IPS-18a (cell line): ENCODE data around the gene VPS54.
"Not testable (repeated sequence)": the region's sequence is repeated elsewhere in the genome, so short reads cannot be mapped to it uniquely, and the experiment has no call there.

Source experiments
- H3K27ac ChIP-seq: one replicate; pipeline ENCODE4 v1.5.1; 2013; ENCODE audit warnings: low read length
- H3K27me3 ChIP-seq: one replicate; pipeline ENCODE4 v1.6.1; 2013; ENCODE audit warnings: mild to moderate bottlenecking, low read length; ENCODE audit not compliant: control insufficient read depth, insufficient read depth
- H3K36me3 ChIP-seq: one replicate; pipeline ENCODE4 v1.6.1; 2013; ENCODE audit warnings: low read depth, low read length; ENCODE audit not compliant: control insufficient read depth
- H3K4me1 ChIP-seq: one replicate; pipeline ENCODE4 v1.6.1; 2013; ENCODE audit warnings: low read depth, low read length; ENCODE audit not compliant: control insufficient read depth
- H3K4me3 ChIP-seq: one replicate; pipeline ENCODE4 v1.5.1; 2013; ENCODE audit warnings: low read length
- H3K9ac ChIP-seq: one replicate; pipeline ENCODE4 v1.6.1; 2013; ENCODE audit warnings: mild to moderate bottlenecking, low read length, moderate library complexity
- H3K9me3 ChIP-seq: one replicate; pipeline ENCODE4 v1.6.1; 2013; ENCODE audit warnings: low read depth, low read length; ENCODE audit not compliant: control insufficient read depth

Gene VPS54

GRCh38 chr2:64003239-64003638 lies 16.0 kb downstream of the VPS54 start:
- H3K4me3 ChIP-seq: no peak overlapping the region
- H3K9ac ChIP-seq: no peak overlapping the region
- no peaks in the 10 kb centered on the region for H3K9me3 ChIP-seq
- H3K27ac ChIP-seq: no peak overlapping the region
- H3K36me3 ChIP-seq: no peaks in the 10 kb centered on the region
- H3K4me1 ChIP-seq: peaks cover 7% of the 10 kb centered on the region
- H3K27me3 ChIP-seq: no peaks in the 10 kb centered on the region

GRCh38 chr2:64001382-64002101 lies 17.7 kb downstream of the VPS54 start:
- H3K27me3 ChIP-seq: no peaks in the 10 kb centered on the region
- H3K4me1 ChIP-seq: peaks cover 7% of the 10 kb centered on the region
- no peak overlapping the region for H3K9ac ChIP-seq
- no peaks in the 10 kb centered on the region for H3K36me3 ChIP-seq
- no peak overlapping the region for H3K27ac ChIP-seq
- H3K9me3 ChIP-seq: peaks cover 3% of the 10 kb centered on the region
- no peak overlapping the region for H3K4me3 ChIP-seq

DNA sequence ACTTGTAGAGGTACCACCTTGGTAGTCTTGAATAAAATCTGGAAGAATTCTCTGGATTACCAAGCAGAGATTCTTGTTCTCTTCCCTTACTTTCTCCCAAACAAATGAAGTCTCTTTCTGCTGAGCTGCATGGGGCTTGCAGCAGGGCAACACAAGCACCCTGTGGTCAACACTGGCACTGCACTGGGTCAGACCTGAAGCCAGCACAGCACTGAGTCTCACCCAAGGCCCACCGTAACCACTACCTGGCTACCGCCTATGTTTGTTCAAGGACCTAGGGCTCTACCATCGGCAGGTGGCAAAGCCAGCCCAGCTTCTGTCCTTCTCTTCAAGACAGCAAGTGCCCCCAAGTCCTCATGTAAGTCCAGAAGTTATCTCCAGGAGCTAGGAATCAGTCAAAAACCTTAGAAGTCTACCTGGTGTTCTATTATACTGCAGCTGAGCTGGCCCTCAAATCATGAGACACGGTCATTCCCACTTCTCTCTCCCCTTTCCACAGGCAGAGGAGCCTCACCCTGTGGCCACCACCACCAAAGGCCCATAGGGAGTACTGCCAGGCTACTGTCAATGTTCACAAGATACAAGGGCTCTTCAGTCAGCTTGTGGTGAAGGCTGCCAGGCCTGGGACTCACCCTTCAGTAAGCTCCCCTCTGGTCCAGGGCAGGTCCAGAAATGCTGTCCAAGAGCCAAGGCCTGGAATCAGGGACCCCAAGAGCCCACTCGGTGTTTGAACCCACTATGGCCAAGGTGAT lies 18.4 kb downstream of the VPS54 start:
- peaks cover 3% of the 10 kb centered on the region for H3K9me3 ChIP-seq
- H3K27me3 ChIP-seq: no peaks in the 10 kb centered on the region
- no peaks in the 10 kb centered on the region for H3K36me3 ChIP-seq
- H3K4me3 ChIP-seq: no peak overlapping the region
- H3K27ac ChIP-seq: no peak overlapping the region
- H3K4me1 ChIP-seq: peaks cover 7% of the 10 kb centered on the region
- H3K9ac ChIP-seq: no peak overlapping the region

DNA sequence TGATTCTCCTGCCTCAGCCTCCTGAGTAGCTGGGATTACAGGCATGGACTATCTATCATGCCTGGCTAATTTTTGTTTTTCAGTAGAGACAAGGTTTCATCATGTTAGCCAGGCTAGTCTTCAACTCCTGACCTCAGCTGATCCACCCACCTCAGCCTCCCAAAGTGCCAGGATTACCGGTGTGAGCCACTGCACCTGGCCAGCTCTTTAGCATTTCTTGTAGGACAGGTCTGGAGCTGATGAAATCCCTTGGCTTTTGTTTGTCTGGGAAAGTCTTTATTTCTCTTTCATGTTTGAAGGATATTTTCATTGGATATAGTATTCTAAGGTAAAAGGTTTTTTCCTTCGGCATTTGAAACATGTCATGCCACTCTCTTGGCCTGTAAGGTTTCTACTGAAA lies 20.2 kb downstream of the VPS54 start:
- Histone ChIP-seq H3K4me3 (no peak overlapping the region), H3K9me3 (peaks cover 3% of the 10 kb centered on the region), H3K27me3 (no peaks in the 10 kb centered on the region), H3K4me1 (peaks cover 7% of the 10 kb centered on the region), H3K9ac (no peak overlapping the region), H3K36me3 (no peaks in the 10 kb centered on the region), H3K27ac (no peak overlapping the region)

GRCh38 chr2:63996582-63997198 lies 22.5 kb downstream of the VPS54 start:
- not testable (repeated sequence) for H3K36me3 ChIP-seq, H3K4me3 ChIP-seq, H3K9ac ChIP-seq, H3K27ac ChIP-seq, H3K9me3 ChIP-seq, H3K4me1 ChIP-seq, H3K27me3 ChIP-seq

GRCh38 chr2:63994329-63995070 lies 24.7 kb downstream of the VPS54 start:
- not testable (repeated sequence) for H3K36me3 ChIP-seq, H3K4me3 ChIP-seq, H3K27ac ChIP-seq, H3K4me1 ChIP-seq, H3K9ac ChIP-seq, H3K9me3 ChIP-seq, H3K27me3 ChIP-seq

GRCh38 chr2:63993871-63994270 lies 25.4 kb downstream of the VPS54 start:
- Histone ChIP-seq H3K9me3 (peaks cover 3% of the 10 kb centered on the region), H3K9ac (no peak overlapping the region), H3K27me3 (no peaks in the 10 kb centered on the region), H3K27ac (no peak overlapping the region), H3K36me3 (no peaks in the 10 kb centered on the region), H3K4me3 (no peak overlapping the region), H3K4me1 (peaks cover 2% of the 10 kb centered on the region)

GRCh38 chr2:63993130-63993584 lies 26.1 kb downstream of the VPS54 start:
- not testable (repeated sequence) for H3K9ac ChIP-seq, H3K4me1 ChIP-seq, H3K27me3 ChIP-seq, H3K9me3 ChIP-seq, H3K27ac ChIP-seq, H3K36me3 ChIP-seq, H3K4me3 ChIP-seq

- Histone ChIP-seq H3K9ac (no peak overlapping the region), H3K27me3 (no peaks in the 10 kb centered on the region), H3K9me3 (no peaks in the 10 kb centered on the region), H3K36me3 (no peaks in the 10 kb centered on the region), H3K4me1 (peaks cover 2% of the 10 kb centered on the region), H3K27ac (no peak overlapping the region), H3K4me3 (no peak overlapping the region)
These were observed 27.1 kb downstream of the VPS54 start for GRCh38 chr2:63992061-63992685.

- H3K27ac ChIP-seq, H3K4me1 ChIP-seq, H3K4me3 ChIP-seq, H3K9ac ChIP-seq, H3K9me3 ChIP-seq, H3K36me3 ChIP-seq, H3K27me3 ChIP-seq: not testable (repeated sequence)
These were observed 27.8 kb downstream of the VPS54 start for GRCh38 chr2:63991173-63991999.
